Mammary epithelial cell (primary cell): ENCODE data around the gene GORASP2.

Experiments used
- EZH2 ChIP-seq: IDR thresholded peaks from 2 replicates; pipeline ENCODE4 v1.6.1; 2012; ENCODE audit warnings: low read length, inconsistent platforms, borderline replicate concordance
- TF ChIP-seq, protein P1 (sequence below), 2 donors: IDR thresholded peaks in 1 of 2; conservative IDR thresholded peaks in 1 of 2; 2 replicates each; pipeline ENCODE4 v1.5.1; 2011 to 2012; ENCODE audit warnings: inconsistent platforms in 2 of 2, low read length in 2 of 2, mild to moderate bottlenecking in 2 of 2, control low read depth in 1 of 2, low read depth in 1 of 2; ENCODE audit not compliant: insufficient read depth in 1 of 2; ENCODE audit errors: extremely low read depth in 1 of 2

- TF ChIP-seq, protein P1, sequence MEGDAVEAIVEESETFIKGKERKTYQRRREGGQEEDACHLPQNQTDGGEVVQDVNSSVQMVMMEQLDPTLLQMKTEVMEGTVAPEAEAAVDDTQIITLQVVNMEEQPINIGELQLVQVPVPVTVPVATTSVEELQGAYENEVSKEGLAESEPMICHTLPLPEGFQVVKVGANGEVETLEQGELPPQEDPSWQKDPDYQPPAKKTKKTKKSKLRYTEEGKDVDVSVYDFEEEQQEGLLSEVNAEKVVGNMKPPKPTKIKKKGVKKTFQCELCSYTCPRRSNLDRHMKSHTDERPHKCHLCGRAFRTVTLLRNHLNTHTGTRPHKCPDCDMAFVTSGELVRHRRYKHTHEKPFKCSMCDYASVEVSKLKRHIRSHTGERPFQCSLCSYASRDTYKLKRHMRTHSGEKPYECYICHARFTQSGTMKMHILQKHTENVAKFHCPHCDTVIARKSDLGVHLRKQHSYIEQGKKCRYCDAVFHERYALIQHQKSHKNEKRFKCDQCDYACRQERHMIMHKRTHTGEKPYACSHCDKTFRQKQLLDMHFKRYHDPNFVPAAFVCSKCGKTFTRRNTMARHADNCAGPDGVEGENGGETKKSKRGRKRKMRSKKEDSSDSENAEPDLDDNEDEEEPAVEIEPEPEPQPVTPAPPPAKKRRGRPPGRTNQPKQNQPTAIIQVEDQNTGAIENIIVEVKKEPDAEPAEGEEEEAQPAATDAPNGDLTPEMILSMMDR (conservative IDR thresholded peaks at IDR 0.05 in 1 of 2, IDR thresholded peaks at IDR 0.05 in 1 of 2; ENCODE audit: extremely low read depth in 1 of 2, insufficient read depth in 1 of 2, low read depth in 1 of 2, low read length in 2 of 2): peak; percentile 85
- no peak for TF ChIP-seq EZH2
Measured at GRCh38 chr2:170928824-170929685, at the start of gene GORASP2.
